CD4-positive, alpha-beta T cell (primary cell): ENCODE measurements around the gene SAMD14. TPM values are rescaled to one million over a fixed set of nuclear protein-coding genes. Genes with fewer than 3 reads are reported as not detected.

Source experiments
- ATAC-seq: fragments of 200-7000 bp; cut with Tn5 transposase; one replicate; pipeline ENCODE4 v1.10.0; 2022; ENCODE audit warnings: mild to moderate bottlenecking; ENCODE audit not compliant: poor library complexity
- CTCF ChIA-PET: fragments of 350-600 bp; sonication (Branson Sonifier 250); formaldehyde crosslinking; loops from one replicate; lab custom pipeline; 2021; ENCODE audit warnings: antibody characterized with exemption, inconsistent platforms; lab: Charles Lee
- POLR2A ChIA-PET: fragments of 350-600 bp; sonication (Branson Sonifier 250); formaldehyde crosslinking; loops from one replicate; lab custom pipeline; 2021; ENCODE audit warnings: antibody characterized with exemption, inconsistent platforms; lab: Charles Lee
- DNase-seq, 14 experiments: peaks; one replicate each; pipeline ENCODE4 v3.0.0-alpha.2; 2013 to 2020; ENCODE audit warnings: mixed read lengths in 2 of 14
- H3K27ac ChIP-seq, 2 donors: one replicate each; pipeline versions ENCODE4 v1.5.1 to v1.7.0; 2013; ENCODE audit warnings: low read length in 2 of 2, low read depth in 1 of 2, mild to moderate bottlenecking in 1 of 2
- H3K27me3 ChIP-seq, 2 experiments: 1 replicate in 1 of 2; 2 replicates in 1 of 2; pipeline versions ENCODE4 v1.6.1 to v1.7.0; 2013; ENCODE audit warnings: low read length in 2 of 2, control low read depth in 1 of 2, mild to moderate bottlenecking in 1 of 2, moderate library complexity in 1 of 2; ENCODE audit not compliant: insufficient read depth in 2 of 2, control insufficient read depth in 1 of 2
- H3K36me3 ChIP-seq: one replicate; pipeline ENCODE4 v1.6.1; 2013; ENCODE audit warnings: low read length, control low read depth; ENCODE audit not compliant: insufficient read depth
- H3K4me1 ChIP-seq: one replicate; pipeline ENCODE4 v1.6.1; 2013; ENCODE audit warnings: low read length, control low read depth; ENCODE audit not compliant: insufficient read depth
- H3K4me3 ChIP-seq: one replicate; pipeline ENCODE4 v1.5.1; 2013; ENCODE audit warnings: mild to moderate bottlenecking, low read length, moderate library complexity
- H3K9me3 ChIP-seq, 2 experiments: 1 replicate in 1 of 2; 2 replicates in 1 of 2; pipeline versions ENCODE4 v1.6.1 to v1.7.0; 2013; ENCODE audit warnings: low read length in 2 of 2, mild to moderate bottlenecking in 2 of 2, control low read depth in 1 of 2, moderate library complexity in 1 of 2; ENCODE audit not compliant: control insufficient read depth in 1 of 2, insufficient read depth in 1 of 2
- H3K27ac Mint-ChIP-seq: one replicate; pipeline ENCODE4 v1.8.0; 2020; ENCODE audit warnings: mixed read lengths
- H3K27me3 Mint-ChIP-seq: one replicate; pipeline ENCODE4 v1.8.0; 2021; ENCODE audit warnings: mixed read lengths
- H3K36me3 Mint-ChIP-seq: one replicate; pipeline ENCODE4 v1.8.0; 2021; ENCODE audit warnings: low read depth, mixed read lengths
- H3K4me1 Mint-ChIP-seq: one replicate; pipeline ENCODE4 v1.8.0; 2021; ENCODE audit warnings: low read depth, mixed read lengths
- H3K4me3 Mint-ChIP-seq: one replicate; pipeline ENCODE4 v1.8.0; 2020; ENCODE audit warnings: mild to moderate bottlenecking, mixed read lengths
- H3K9me3 Mint-ChIP-seq: one replicate; pipeline ENCODE4 v1.8.0; 2020; ENCODE audit warnings: mixed read lengths
- CTCF ChIP-seq: fragments of 200-600 bp; IDR thresholded peaks from one replicate; pipeline ENCODE4 v1.8.0; 2022; ENCODE audit warnings: antibody characterized with exemption, mild to moderate bottlenecking
- intact Hi-C, 2 experiments: fragments of 100-400 bp; cut with DNase I in 1 of 2; cut with micrococcal nuclease in 1 of 2; formaldehyde crosslinking; loops; one replicate each; pipeline versions ENCODE4 v1.15.1 to v1.9.0; 2023 to 2025; cut with DNase I, micrococcal nuclease
- total RNA-seq, 174 experiments: library from RNA in 2 of 174; stranded (reverse) in 2 of 174; gene quantifications; one replicate each; pipeline ENCODE4 v1.2.3 and lab custom pipeline; 2021 to 2026

Gene SAMD14
- total RNA-seq, 2 experiments from 2014 or later = 0.33 to 0.53 TPM

GRCh38 chr17:50066995-50067394, 63.0 kb downstream of the SAMD14 start:
- Mint-ChIP-seq H3K9me3 (no peaks in the 10 kb centered on the region), H3K27me3 (no peaks in the 10 kb centered on the region), H3K4me1 (no peaks in the 10 kb centered on the region), H3K27ac (no peak overlapping the region), H3K4me3 (no peak overlapping the region), H3K36me3 (peaks cover 18% of the 10 kb centered on the region)
- POLR2A ChIA-PET = interaction anchor here (0.6 to 1.4 kb wide), 3 partner anchors 10 to 37 kb away, joined by 3 to 5 read pairs (median 3); partner anchors contain the start of gene ITGA3
- CTCF ChIA-PET = no interaction called here
- no peak for TF ChIP-seq CTCF
- Histone ChIP-seq H3K36me3 (peaks cover 3% of the 10 kb centered on the region), H3K4me1 (no peaks in the 10 kb centered on the region), H3K9me3 (peaks cover 0 to 8% of the 10 kb centered on the region in 2 experiments), H3K4me3 (no peak overlapping the region), H3K27me3 (no peaks in the 10 kb centered on the region), H3K27ac (no peak overlapping the region)
- intact Hi-C loops = no loop called here
- ATAC-seq (no peak), DNase-seq (no peak)

GRCh38 chr17:50065056-50065455, 64.9 kb downstream of the SAMD14 start:
- no peaks in the 10 kb centered on the region for H3K36me3 ChIP-seq
- peaks cover 9% of the 10 kb centered on the region for H3K36me3 Mint-ChIP-seq
- no peaks in the 10 kb centered on the region for H3K4me1 Mint-ChIP-seq
- H3K9me3 ChIP-seq = no peaks in the 10 kb centered on the region
- ATAC-seq = no peak
- H3K4me1 ChIP-seq = no peaks in the 10 kb centered on the region
- H3K27me3 Mint-ChIP-seq = no peaks in the 10 kb centered on the region
- H3K9me3 Mint-ChIP-seq = no peaks in the 10 kb centered on the region
- TF ChIP-seq CTCF = no peak
- CTCF ChIA-PET = interaction anchor here (0.7 kb wide), 1 partner anchor 620 kb away, joined by 3 read pairs; no protein-coding TSS in a partner anchor
- no peak overlapping the region for H3K27ac Mint-ChIP-seq
- no peak for DNase-seq
- no peaks in the 10 kb centered on the region for H3K27me3 ChIP-seq
- intact Hi-C loops = no loop called here
- no peak overlapping the region for H3K4me3 Mint-ChIP-seq
- no peak overlapping the region for H3K4me3 ChIP-seq
- POLR2A ChIA-PET = no interaction called here
- no peak overlapping the region for H3K27ac ChIP-seq

GRCh38 chr17:50064253-50065001, 65.5 kb downstream of the SAMD14 start:
- peak in 1 of 14 experiments; percentile 0 for DNase-seq

More at GRCh38 chr17:50064253-50065001, 65.5 kb downstream of the SAMD14 start:
- no peak overlapping the region for H3K27ac ChIP-seq
- no peak overlapping the region for H3K4me3 Mint-ChIP-seq
- intact Hi-C loops = no loop called here
- H3K9me3 Mint-ChIP-seq = no peaks in the 10 kb centered on the region
- no peaks in the 10 kb centered on the region for H3K27me3 ChIP-seq
- no peaks in the 10 kb centered on the region for H3K27me3 Mint-ChIP-seq
- H3K4me1 Mint-ChIP-seq = no peaks in the 10 kb centered on the region
- POLR2A ChIA-PET = no interaction called here
- CTCF ChIA-PET = no interaction called here
- no peak overlapping the region for H3K4me3 ChIP-seq
- H3K4me1 ChIP-seq = no peaks in the 10 kb centered on the region
- ATAC-seq = no peak
- no peaks in the 10 kb centered on the region for H3K9me3 ChIP-seq
- H3K36me3 Mint-ChIP-seq = peaks cover 9% of the 10 kb centered on the region
- H3K27ac Mint-ChIP-seq = no peak overlapping the region
- no peaks in the 10 kb centered on the region for H3K36me3 ChIP-seq
- TF ChIP-seq CTCF = no peak
